Fibroblast of gingiva (primary cell): ENCODE results near the gene CCDC157.

Source experiments
- DNase-seq: peaks from one replicate; pipeline ENCODE4 v3.0.0-alpha.2; 2011; ENCODE audit warnings: low read depth

The CCDC157 gene

GRCh38 chr22:30357236-30357570 is 396 bp downstream of the CCDC157 start:
- DNase-seq, result no peak

- no peak for DNase-seq
Observed at GRCh38 chr22:30357650-30358215, 926 bp downstream of the CCDC157 start.

- DNase-seq, result no peak
Observed at GRCh38 chr22:30358541-30358940, 1.7 kb downstream of the CCDC157 start.

DNA sequence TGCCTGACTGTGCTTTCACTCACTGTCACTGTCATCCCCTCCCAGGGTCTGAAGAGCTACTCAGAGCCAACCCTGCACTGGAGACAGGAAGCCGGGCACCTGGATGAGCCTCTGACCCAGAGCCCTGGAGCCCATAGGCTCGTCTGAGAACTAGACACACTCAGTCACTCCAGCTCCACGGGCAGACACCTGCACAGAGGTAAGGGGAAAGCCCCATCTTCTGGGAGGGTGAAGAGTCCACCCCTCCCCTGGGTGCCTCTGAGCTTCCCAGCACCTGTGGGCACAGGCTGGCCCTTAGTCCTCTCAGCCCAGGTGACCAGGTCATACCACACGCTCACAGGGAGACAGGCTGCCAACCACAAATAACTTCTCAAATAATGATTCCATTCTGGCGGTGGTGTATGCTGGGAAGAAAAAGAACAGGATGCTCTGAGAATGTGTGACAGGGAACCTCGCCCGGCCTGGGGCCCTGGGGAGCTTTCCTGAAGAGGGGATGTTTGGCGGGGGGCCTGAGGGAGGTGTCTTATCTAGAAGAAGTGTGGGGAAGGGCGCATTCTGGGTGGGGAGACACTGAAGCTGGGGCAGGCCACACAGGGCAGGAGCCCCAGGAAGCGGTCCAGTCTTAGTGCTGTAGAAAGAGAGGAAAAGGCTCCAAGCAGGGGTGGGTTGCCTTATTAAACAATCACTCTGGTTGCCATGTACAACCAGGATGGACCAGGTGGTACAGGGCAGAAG is 5.3 kb downstream of the CCDC157 start:
- DNase-seq, result no peak

DNA sequence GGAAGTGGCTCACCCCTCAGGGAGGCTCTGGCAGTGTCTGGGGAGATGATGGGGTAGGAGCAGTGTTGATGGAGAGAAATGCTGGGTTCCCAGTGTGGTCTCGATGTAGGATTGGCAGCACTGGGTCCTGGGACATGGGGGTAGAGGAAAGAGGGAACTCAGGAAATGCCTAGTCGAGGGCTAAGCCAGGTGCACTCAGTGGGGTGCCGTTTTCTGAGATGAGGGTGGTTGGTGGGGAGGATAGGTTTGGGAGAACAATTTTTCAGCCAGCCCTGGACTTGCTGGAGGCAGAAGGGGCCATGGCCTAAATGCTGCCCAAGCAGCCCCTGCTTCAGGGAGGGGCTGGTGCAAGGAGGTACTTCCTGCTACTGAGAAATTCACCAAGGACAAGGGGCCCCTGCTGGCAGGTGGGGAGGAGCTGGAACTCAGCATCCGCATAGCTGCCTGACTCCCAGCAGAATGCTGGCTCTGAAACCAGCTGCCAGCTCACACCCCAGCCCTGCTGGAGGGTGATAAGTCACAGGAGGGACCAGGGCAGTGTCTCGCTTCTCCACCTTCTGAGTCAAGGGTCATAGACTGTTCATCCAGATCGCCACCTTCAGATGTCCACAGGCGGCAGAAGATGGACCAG is 6.0 kb downstream of the CCDC157 start:
- no peak for DNase-seq

DNA sequence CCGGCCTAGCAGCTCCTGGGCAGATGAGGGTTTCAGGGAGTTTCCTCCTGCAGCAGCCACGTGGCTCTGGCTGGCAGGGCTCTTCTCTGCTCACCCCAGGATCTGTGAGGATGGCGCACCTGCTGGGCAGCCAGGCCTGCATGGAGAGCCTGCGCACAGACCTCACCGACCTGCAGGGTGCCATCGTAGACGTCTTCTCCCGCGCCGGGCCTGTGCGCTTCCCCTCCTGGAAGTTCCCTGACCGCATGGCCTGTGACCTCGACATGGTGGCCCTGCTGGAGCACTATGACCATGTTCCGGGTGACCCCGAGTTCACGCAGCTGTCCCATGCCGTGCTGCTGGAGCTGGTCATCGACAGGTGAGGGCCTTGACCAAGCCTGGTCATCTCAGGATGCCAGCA is 9.1 kb downstream of the CCDC157 start:
- DNase-seq, result no peak

DNA sequence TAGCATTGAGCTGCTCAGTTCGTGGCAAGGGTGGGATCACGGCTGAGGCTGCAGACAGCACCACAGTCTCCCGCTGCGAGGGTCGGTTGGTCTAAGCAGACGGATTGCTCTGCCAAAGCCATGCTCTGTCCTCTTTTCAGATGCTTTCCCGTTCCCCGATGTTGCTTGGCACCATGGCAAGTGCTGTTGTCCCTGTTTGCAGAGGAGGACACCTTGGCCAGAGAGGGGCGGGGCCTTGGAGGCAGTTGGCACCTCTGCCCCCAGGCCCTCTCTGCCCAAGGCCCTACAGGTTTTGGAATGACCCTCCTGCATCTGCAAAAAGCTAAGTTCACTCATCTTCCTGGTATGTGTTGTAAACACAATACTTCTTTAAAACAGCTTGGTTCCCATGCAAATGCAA is 11.6 kb downstream of the CCDC157 start:
- DNase-seq, result no peak

DNA sequence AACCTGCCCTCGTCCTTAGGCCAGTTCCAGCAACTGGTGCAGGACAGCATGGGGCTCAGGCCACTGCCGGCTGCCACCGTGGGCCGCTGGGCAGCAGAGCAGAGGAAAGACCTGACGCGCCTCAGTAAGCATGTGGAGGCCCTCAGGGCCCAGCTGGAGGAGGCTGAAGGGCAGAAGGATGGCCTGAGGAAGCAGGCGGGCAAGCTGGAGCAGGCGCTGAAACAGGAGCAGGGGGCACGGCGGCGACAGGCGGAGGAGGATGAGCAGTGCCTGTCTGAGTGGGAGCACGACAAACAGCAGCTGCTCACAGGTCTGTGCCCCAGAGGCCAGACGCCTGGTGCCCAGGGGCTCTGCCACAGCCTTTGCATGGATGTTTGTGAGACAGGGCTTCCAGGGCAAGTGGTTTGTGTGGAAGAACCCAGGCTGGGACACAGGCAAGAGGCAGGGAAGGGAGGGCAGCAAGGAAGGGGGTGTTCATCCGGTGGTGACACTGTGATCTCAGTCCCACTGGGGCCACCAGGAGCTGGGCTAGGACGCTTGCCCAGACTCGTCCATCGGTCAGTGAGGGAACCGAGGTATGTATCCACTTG is 13.9 kb downstream of the CCDC157 start:
- DNase-seq, result no peak

DNA sequence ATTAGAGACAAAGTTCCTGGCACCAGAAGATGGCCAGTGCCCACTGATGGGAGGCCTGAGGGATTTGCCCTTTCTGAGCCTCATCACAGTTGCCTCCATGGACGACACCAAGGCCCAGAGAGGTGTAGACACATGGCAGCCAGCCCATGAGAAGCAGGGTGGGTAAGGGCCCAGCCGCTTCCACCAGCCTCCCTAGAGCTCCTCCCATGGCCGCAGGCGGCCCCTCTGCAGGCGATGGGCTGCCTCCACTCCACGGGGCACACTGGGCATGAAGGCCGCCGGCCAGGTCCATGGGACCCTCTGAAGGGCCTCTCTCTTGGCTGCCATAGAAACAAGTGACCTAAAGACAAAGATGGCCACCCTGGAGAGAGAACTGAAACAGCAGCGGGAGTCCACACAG is 14.5 kb downstream of the CCDC157 start:
- DNase-seq, result no peak

- no peak for DNase-seq
Observed at GRCh38 chr22:30371981-30372380, 15.2 kb downstream of the CCDC157 start.

DNA sequence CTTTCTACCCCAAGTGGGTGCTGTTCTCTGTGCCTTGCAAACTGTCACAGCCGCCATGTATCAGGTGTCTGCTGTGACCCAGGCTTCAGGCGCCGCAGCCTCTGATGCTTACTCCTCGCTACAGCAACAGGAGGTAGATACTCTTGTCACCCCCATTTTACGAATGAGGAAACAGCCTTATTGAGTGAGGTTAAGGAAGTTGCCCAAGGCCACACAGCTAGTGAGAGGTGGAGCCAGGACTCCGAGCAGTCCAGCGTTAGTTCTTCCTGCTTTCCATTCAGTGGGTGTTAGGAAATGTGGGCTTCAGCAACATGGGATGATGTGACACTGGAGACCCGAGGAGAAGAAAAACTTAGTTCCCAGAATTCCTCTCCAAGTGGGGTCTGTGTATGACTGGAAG is 16.1 kb downstream of the CCDC157 start:
- no peak for DNase-seq

GRCh38 chr22:30373331-30374325 is 16.8 kb downstream of the CCDC157 start:
- no peak for DNase-seq

GRCh38 chr22:30375312-30375849 is 18.6 kb downstream of the CCDC157 start:
- DNase-seq, result no peak

DNA sequence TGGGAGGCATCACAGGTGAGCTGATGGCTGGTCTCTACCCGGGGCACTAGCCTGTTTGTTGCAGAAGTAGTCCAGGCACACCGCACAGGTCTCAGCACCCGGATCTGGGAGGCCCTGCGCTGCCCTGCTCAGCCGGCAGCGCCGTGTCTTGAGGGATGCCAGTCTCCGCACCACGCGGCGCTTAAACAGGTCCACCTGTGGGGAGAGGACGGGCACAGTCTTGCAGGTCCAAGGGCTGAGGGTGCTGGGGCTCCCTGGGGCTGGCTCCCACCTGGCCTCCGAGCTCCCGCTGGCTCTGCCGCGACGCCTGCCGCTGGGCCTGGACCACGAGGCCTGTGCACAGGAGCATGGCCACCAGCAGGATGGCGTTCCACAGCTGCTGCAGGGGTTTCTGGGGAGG is 23.2 kb downstream of the CCDC157 start:
- DNase-seq, result no peak

DNA sequence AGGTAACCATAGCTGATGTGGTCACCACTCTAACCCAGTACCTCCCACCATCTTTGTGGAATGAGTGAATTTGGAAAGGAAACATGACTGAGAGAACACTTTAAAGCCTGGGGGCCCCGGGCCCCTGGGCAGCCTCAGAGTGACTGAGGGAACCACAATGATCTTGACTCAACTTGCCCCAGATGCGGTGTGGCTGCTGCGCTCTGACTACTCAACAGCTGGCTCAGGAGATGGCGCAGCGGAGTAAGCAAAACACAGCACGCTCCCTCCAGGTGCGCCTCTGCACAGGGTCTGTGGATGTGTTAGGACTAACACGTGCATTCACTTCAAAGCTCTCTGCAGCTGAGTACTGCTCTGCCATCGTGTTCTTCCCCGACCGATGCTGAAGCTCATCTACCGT is 24.5 kb downstream of the CCDC157 start:
- no peak for DNase-seq

- DNase-seq, result no peak
Observed at GRCh38 chr22:30382340-30382739, 25.5 kb downstream of the CCDC157 start.

- DNase-seq, result no peak
Observed at GRCh38 chr22:30383061-30383460, 26.3 kb downstream of the CCDC157 start.

DNA sequence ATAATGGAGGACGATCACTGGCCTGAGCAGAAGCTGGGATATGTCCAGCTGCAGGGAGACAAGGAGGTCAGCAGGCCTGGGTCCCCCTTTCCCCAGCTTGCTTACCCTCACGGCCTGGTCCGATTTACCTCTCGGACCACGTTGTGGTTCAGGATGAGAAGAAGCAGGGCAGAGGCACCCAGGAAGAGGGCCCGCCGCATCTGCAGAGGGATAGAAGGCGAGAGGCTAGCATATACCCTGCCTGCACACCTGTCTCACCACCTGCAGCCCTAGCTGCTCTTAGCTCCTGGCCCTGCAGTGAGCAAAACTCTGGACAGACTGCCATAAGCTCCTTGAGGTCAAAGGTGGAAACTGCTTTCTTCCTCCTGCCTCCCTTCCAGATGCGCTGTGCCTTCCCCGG is 29.1 kb downstream of the CCDC157 start:
- DNase-seq, result no peak

GRCh38 chr22:30386608-30386959 is 29.8 kb downstream of the CCDC157 start:
- no peak for DNase-seq

DNA sequence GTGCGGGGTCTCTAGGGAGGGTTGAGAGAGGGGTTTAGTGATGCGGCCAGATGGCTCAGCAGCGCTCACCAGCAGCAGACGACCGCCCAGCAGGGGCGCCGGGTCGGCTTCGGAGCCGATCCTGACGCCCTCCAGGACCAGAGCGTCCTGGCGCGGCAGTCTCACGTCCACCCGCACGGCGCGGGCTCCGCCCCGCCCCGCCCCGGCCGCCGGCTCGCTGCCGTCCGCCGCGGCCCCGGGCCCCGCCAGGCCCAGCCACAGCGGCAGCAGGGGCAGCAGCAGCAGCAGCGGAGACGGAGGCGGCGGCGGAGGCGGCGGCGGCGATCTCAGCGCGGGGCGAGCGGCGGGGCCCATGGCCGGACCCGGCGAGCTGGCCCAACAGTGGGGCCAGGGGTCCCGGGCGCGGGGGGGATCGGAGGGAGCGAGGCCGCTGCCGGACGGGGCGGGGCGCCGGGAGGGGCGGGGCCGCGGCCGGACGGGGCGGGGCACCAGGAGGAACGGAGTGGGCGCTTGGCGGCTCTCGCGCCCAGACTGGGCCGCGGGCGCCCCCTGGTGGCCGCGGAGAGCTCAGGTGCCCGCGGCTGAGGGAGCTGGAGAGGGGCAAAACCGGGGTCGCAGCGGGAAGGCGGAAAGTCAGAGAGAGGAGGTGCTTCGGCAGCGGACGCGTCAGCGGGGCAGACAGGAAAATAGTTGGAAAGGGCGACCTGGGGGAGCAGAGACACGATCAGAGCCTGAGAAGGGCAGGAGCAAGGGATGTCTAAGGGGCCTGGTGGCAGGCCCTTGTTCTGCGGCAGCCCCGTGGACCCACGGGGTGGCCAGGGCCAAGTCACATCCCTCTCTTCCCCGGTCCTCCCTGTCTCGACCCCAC is 30.4 kb downstream of the CCDC157 start, which contains the start of gene RNF215:
Gene RNF215, minus strand, starts transcription at position 452 of the 868 bp plus-strand sequence. Its CDS starts 98 bp downstream, at position 354.
- DNase-seq, result peak; percentile 62
